HCEC 1CT (cell line): Measurements from ENCODE around the gene PDIA2.
"Not testable (repeated sequence)": the region's sequence is repeated elsewhere in the genome, so short reads cannot be mapped to it uniquely, and the experiment has no call there.

ENCODE experiments used
- DNase-seq: peaks from one replicate; pipeline ENCODE4 v3.0.0-alpha.2; 2017

PDIA2 gene

GRCh38 chr16:333406-334094 lies 50.6 kb downstream of the PDIA2 start:
- no peak for DNase-seq

DNA sequence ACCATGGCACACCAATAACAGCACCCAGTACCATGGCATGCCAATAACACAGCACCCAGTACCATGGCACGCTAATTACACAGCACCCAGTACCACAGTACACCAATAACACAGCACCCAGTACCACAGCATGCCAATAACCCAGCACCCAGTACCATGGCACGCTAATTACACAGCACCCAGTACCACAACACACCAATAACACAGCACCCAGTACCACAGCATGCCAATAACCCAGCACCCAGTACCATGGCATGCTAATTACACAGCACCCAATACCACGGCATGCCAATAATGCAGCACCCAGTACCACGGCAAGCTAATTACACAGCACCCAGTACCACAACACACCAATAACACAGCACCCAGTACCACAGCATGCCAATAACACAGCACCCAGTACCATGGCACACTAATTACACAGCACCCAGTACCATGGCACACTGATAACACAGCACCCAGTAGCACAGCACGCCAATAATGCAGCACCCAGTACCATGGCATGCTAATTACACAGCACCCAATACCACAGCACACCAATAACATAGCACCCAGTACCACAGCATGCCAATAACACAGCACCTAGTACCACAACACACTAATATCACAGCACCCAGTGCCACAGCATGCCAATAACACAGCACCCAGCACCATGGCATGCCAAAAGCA lies 51.3 kb downstream of the PDIA2 start:
- not testable (repeated sequence) for DNase-seq

GRCh38 chr16:334861-335632 lies 52.1 kb downstream of the PDIA2 start:
- not testable (repeated sequence) for DNase-seq

- no peak for DNase-seq
These were observed 53.3 kb downstream of the PDIA2 start for GRCh38 chr16:336269-336668.
